ENCODE results near the gene TMC1. TPM values are rescaled to one million over a fixed set of nuclear protein-coding genes. Genes with fewer than 3 reads are reported as not detected.
"Not testable (repeated sequence)": the region's sequence is repeated elsewhere in the genome, so short reads cannot be mapped to it uniquely, and the experiment has no call there.

The TMC1 gene
- total RNA-seq, 2 experiments from 2014 or later: not detected

- Histone ChIP-seq H3K36me3 (ENCODE audit: insufficient read depth, low read length) (no peaks in the 10 kb centered on the region), H3K27ac (ENCODE audit: low read depth in 1 of 2, low read length in 2 of 2) (no peak overlapping the region), H3K4me3 (ENCODE audit: low read length) (no peak overlapping the region), H3K27me3 (ENCODE audit: control insufficient read depth in 1 of 2, insufficient read depth in 2 of 2, low read length in 2 of 2) (no peaks in the 10 kb centered on the region), H3K4me1 (ENCODE audit: insufficient read depth, low read length) (no peaks in the 10 kb centered on the region), H3K9me3 (ENCODE audit: control insufficient read depth in 1 of 2, insufficient read depth in 1 of 2, low read length in 2 of 2) (peaks cover 0 to 11% of the 10 kb centered on the region in 2 experiments)
- Mint-ChIP-seq H3K27me3 (no peaks in the 10 kb centered on the region), H3K4me1 (ENCODE audit: low read depth) (no peaks in the 10 kb centered on the region), H3K27ac (no peak overlapping the region), H3K36me3 (ENCODE audit: low read depth) (no peaks in the 10 kb centered on the region), H3K4me3 (no peak overlapping the region), H3K9me3 (no peaks in the 10 kb centered on the region)
- ChIA-PET POLR2A (no interaction called here), CTCF (no interaction called here)
- TF ChIP-seq, protein P1, sequence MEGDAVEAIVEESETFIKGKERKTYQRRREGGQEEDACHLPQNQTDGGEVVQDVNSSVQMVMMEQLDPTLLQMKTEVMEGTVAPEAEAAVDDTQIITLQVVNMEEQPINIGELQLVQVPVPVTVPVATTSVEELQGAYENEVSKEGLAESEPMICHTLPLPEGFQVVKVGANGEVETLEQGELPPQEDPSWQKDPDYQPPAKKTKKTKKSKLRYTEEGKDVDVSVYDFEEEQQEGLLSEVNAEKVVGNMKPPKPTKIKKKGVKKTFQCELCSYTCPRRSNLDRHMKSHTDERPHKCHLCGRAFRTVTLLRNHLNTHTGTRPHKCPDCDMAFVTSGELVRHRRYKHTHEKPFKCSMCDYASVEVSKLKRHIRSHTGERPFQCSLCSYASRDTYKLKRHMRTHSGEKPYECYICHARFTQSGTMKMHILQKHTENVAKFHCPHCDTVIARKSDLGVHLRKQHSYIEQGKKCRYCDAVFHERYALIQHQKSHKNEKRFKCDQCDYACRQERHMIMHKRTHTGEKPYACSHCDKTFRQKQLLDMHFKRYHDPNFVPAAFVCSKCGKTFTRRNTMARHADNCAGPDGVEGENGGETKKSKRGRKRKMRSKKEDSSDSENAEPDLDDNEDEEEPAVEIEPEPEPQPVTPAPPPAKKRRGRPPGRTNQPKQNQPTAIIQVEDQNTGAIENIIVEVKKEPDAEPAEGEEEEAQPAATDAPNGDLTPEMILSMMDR (IDR thresholded peaks at IDR 0.05): no peak
- intact Hi-C loops (cut with DNase I, micrococcal nuclease): no loop called here
- DNase-seq (no peak), ATAC-seq (ENCODE audit: poor library complexity) (no peak)
Observed at GRCh38 chr9:72539824-72540347, 18.5 kb downstream of the TMC1 start.

DNA sequence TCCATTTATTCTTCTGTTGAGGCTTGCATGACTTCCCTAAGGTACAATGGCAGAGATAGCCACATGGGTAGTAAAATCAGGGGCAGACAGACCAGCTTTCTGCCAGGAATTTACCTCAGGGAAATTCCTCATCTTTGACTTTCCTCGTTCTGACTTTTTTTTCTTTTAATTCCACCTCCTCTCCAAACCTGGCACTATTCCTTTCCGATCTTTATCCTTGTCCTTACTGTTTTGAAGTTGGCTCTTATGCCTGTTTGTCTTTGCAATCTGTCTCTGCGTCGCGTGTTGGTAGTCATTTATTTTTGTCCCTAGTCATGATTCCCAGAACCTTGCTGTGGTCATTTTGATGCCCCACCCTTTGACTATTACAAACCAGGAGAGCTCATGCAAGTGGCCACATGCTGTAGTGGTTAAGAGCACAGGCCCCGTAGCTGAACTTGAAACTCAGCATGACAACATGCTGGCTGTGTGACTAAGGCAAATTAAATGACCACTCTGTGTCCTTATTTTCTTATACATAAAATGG, 19.0 kb downstream of the TMC1 start:
- H3K4me3 ChIP-seq (ENCODE audit: low read length): no peak overlapping the region
- no peak for DNase-seq
- no peaks in the 10 kb centered on the region for H3K4me1 Mint-ChIP-seq (ENCODE audit: low read depth)
- no peak overlapping the region for H3K4me3 Mint-ChIP-seq
- H3K36me3 ChIP-seq (ENCODE audit: insufficient read depth, low read length): no peaks in the 10 kb centered on the region
- no peaks in the 10 kb centered on the region for H3K9me3 Mint-ChIP-seq
- H3K4me1 ChIP-seq (ENCODE audit: insufficient read depth, low read length): no peaks in the 10 kb centered on the region
- H3K27me3 ChIP-seq (ENCODE audit: control insufficient read depth in 1 of 2, insufficient read depth in 2 of 2, low read length in 2 of 2): no peaks in the 10 kb centered on the region
- CTCF ChIA-PET: no interaction called here
- no peak overlapping the region for H3K27ac ChIP-seq (ENCODE audit: low read depth in 1 of 2, low read length in 2 of 2)
- H3K27ac Mint-ChIP-seq: no peak overlapping the region
- ATAC-seq (ENCODE audit: poor library complexity): no peak
- H3K36me3 Mint-ChIP-seq (ENCODE audit: low read depth): no peaks in the 10 kb centered on the region
- H3K27me3 Mint-ChIP-seq: no peaks in the 10 kb centered on the region
- peaks cover 0 to 11% of the 10 kb centered on the region in 2 experiments for H3K9me3 ChIP-seq (ENCODE audit: control insufficient read depth in 1 of 2, insufficient read depth in 1 of 2, low read length in 2 of 2)
- TF ChIP-seq, protein P1 (IDR thresholded peaks at IDR 0.05): no peak
- intact Hi-C loops (cut with DNase I, micrococcal nuclease): no loop called here
- POLR2A ChIA-PET: no interaction called here

DNA sequence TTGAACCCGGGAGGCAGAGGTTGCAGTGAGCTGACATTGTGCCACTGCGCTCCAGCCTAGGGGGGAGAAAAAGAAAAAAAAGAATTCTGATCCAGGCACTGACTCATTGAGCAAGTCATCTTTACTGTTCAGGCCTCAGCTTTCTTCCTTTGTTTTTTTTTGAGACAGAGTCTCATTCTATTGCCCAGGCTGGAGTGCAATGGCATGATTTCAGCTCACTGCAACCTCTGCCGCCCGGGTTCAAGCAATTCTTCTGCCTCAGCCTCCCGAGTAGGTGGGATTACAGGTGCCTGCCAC, 21.1 kb downstream of the TMC1 start:
- ATAC-seq (ENCODE audit: poor library complexity); H3K9me3 Mint-ChIP-seq; H3K36me3 ChIP-seq (ENCODE audit: insufficient read depth, low read length); H3K9me3 ChIP-seq (ENCODE audit: control insufficient read depth in 1 of 2, insufficient read depth in 1 of 2, low read length in 2 of 2); H3K4me3 Mint-ChIP-seq; H3K4me3 ChIP-seq (ENCODE audit: low read length); H3K27me3 Mint-ChIP-seq; H3K27me3 ChIP-seq (ENCODE audit: control insufficient read depth in 1 of 2, insufficient read depth in 2 of 2, low read length in 2 of 2); H3K4me1 ChIP-seq (ENCODE audit: insufficient read depth, low read length); H3K36me3 Mint-ChIP-seq (ENCODE audit: low read depth); H3K27ac ChIP-seq (ENCODE audit: low read depth in 1 of 2, low read length in 2 of 2); intact Hi-C loops (cut with DNase I, micrococcal nuclease); H3K4me1 Mint-ChIP-seq (ENCODE audit: low read depth); H3K27ac Mint-ChIP-seq; DNase-seq: not testable (repeated sequence)
- CTCF ChIA-PET: interaction anchor here (0.6 to 1.2 kb wide), 2 partner anchors 10 to 76 kb away, joined by 3 to 6 read pairs; no protein-coding TSS in a partner anchor
- POLR2A ChIA-PET: interaction anchor here (1.3 kb wide), 1 partner anchor 13 kb away, joined by 3 read pairs; no protein-coding TSS in a partner anchor

- Histone ChIP-seq H3K4me1 (ENCODE audit: insufficient read depth, low read length) (no peaks in the 10 kb centered on the region), H3K9me3 (ENCODE audit: control insufficient read depth in 1 of 2, insufficient read depth in 1 of 2, low read length in 2 of 2) (no peaks in the 10 kb centered on the region), H3K4me3 (ENCODE audit: low read length) (no peak overlapping the region), H3K27me3 (ENCODE audit: control insufficient read depth in 1 of 2, insufficient read depth in 2 of 2, low read length in 2 of 2) (no peaks in the 10 kb centered on the region), H3K36me3 (ENCODE audit: insufficient read depth, low read length) (no peaks in the 10 kb centered on the region), H3K27ac (ENCODE audit: low read depth in 1 of 2, low read length in 2 of 2) (no peak overlapping the region)
- TF ChIP-seq, protein P1 (IDR thresholded peaks at IDR 0.05): no peak
- H3K27ac Mint-ChIP-seq: no peak overlapping the region
- no peak for DNase-seq
- intact Hi-C loops (cut with DNase I, micrococcal nuclease): no loop called here
- no peaks in the 10 kb centered on the region for H3K9me3 Mint-ChIP-seq
- no peaks in the 10 kb centered on the region for H3K27me3 Mint-ChIP-seq
- no peaks in the 10 kb centered on the region for H3K4me1 Mint-ChIP-seq (ENCODE audit: low read depth)
- no peak for ATAC-seq (ENCODE audit: poor library complexity)
- no peaks in the 10 kb centered on the region for H3K36me3 Mint-ChIP-seq (ENCODE audit: low read depth)
- ChIA-PET POLR2A (interaction anchor here (1.3 kb wide), 1 partner anchor 13 kb away, joined by 3 read pairs; no protein-coding TSS in a partner anchor), CTCF (interaction anchor here (0.6 to 1.2 kb wide), 2 partner anchors 10 to 75 kb away, joined by 3 to 6 read pairs; no protein-coding TSS in a partner anchor)
- no peak overlapping the region for H3K4me3 Mint-ChIP-seq
Observed at GRCh38 chr9:72542917-72543316, 21.5 kb downstream of the TMC1 start.
